Activated CD4-positive, alpha-beta T cell treated with anti-CD3 and anti-CD28 coated beads, Interleukin-2, amount 50 U/mL, for 24 hours (primary cell): ENCODE measurements around the gene RNF187.
A peak's percentile ranks its signal among the peaks of the same experiment; 100 is the strongest.

Experiments used
- DNase-seq, 2 donors: peaks; one replicate each; pipeline ENCODE4 v3.0.0-alpha.2; 2020; ENCODE audit warnings: low read depth in 1 of 2, low spot score in 1 of 2

Gene RNF187

GRCh38 chr1:228487336-228488124 lies at the start of gene RNF187:
Gene RNF187, plus strand, starts transcription at chr1:228487382.
- DNase-seq: peak in 1 of 2 donors; percentile 68

DNA sequence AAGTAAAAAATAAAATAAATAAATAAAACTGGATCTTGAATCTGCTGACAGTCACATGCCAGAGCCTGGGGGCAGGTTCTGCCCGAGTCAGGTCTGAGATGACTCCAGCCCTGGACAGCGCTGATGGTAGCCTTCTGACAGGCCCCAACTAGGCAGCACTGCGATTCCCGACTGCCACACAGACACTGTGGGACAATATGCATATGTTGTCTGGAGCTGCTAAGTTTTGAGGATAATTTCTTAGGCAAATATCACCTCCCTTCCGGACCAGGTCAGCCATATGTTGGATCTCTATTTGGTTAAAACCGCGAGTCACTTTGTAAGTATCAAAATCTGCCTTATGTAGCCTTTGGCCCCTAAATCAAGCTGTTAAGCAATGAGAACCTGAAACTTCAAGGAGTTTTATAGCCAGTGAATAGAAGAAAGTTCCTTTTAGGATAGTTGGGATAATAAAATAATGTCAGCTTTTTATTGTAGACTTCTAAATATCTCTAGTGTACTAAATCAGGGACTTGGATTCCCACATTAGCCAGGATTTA lies 49.7 kb upstream of the RNF187 start:
- no peak for DNase-seq

GRCh38 chr1:228438266-228438665 lies 48.9 kb upstream of the RNF187 start:
- no peak for DNase-seq

DNA sequence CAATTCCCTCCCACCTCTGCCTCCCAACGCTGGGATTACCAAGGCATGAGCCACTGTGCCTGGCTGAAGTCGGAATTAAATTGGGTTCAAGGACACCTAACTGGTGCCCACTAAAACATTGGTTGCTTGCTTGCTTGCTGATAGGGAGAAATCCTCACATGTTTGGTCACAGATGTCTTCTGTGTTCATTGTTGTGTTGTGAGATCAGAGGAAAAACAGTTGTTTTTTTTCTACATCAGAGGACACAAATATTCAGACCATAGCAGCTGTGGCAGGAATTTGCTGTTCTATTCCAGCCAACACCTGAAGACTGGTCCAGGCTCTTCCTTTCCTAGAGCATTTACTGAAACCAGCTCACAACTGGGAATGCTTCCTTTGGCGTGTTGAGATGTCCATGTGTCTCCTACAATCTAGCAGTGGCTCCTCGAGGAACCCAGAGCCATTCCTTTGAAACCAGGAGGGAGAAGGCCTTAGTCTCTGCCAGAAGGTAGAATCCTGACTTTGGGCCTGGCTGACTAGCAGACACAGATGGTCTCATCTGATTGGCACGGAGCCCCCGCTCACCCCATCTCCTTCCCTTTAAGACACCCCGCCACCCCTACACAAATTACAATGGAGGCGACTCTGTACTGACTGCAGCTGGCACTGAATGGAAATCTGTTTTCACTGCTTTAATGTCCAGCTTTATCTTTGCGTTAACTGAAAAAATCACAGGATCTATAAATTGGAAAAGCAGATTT lies 46.3 kb upstream of the RNF187 start:
- DNase-seq: no peak

DNA sequence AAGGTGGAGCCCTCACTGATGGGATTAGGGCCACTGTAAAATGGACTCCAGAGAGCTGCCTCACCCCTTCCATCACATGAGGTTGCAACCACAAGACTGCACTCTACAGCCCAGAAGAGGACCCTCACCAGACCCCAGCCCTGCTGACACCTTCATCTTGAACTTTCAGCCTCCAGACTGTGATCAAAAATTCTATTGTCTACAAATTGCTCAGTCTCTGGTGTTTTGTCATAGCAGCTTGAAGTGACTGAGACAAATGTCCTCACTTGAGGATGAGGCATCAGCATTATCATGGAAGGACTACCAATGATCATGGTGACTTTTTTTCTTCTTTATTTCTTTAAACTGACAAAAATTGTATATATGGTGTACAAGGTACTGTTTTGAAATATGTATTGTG lies 43.8 kb upstream of the RNF187 start:
- no peak for DNase-seq

GRCh38 chr1:228445490-228445842 lies 41.7 kb upstream of the RNF187 start:
- no peak for DNase-seq

DNA sequence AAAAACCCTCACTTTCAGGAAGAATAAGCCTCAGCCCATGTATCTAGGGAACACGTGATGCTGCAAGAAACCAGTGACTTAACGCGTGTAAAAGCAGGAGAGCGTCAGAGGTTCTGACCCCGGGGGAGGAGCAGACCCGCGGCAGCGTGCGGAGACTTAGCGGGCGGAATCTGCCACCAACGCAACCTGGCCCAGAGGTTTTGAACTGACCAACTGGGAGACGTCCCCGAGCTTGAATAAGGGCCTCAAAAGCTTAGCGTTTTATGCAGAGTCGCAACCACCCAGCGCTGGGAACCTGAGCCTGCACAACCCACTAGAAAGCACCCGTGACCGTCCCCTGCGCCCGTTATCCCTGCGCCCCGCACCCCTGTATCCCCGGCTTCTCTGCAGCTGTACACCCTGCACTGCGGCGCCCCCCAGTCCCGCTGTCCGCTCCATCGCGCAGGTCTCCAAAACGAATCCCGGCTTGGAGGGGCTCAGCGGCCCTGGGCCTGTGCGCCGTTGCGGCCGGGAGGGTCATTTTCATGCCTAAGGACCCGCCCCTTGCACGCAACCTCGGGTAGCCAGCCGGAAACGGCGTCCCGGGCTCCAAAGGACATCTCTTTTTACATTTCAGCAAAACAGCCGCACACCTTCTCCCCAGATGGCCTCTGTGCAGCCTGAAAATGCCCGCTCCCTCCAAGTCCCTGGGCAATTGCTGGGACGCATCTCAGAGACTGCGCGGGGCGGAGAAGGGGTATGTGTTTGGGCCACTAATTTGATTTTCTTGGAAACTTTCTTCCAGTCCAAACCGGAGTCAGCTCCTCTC lies 41.1 kb upstream of the RNF187 start:
- peak; percentile 12 to 20 for DNase-seq

- DNase-seq: no peak
Measured at GRCh38 chr1:228446852-228447251, 40.3 kb upstream of the RNF187 start.

- DNase-seq: no peak
Measured at GRCh38 chr1:228448372-228448771, 38.8 kb upstream of the RNF187 start.

- DNase-seq: no peak
Measured at GRCh38 chr1:228450200-228450599, 37.0 kb upstream of the RNF187 start.

DNA sequence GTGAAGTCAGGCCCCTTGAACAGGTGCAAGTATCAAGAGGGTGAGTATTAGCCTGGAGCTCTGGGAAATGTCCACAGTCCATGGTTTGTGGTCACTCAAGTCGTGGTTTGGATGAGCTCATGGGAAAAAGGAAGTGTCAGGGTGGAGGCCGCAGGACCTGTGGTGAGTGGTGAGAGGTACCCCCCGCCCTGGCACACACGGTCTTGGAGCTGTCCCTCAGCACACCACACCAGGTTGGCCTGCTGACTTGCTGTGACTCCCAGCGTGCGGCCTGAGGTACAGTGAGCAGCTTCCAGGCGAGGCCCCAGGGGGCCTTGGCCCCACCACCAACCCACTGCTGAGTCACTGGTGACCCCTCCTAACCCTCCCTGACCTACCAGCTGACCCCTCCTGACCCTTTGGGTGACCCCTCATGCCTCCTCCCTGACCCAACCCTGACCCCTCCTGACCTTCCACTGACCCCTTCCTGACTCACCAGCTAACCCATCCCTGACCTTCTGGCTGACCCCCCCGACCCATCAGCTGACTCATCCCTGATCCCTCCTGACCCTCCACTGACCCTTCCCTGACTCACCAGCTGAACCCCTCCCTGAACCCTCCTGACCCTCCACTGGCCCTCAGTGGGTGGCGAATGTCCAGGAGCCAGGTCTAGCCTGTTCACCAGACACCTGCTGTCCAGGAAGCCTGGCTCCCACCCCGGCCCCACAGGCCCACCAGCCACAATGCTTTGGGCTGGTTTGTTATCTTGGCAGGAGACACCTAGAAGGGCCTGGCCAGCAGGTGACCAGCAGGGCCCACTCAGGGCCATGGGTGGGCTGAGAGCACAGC lies 34.8 kb upstream of the RNF187 start:
- no peak for DNase-seq

GRCh38 chr1:228453022-228453560 lies 34.1 kb upstream of the RNF187 start:
- no peak for DNase-seq

GRCh38 chr1:228453614-228454013 lies 33.6 kb upstream of the RNF187 start:
- no peak for DNase-seq

DNA sequence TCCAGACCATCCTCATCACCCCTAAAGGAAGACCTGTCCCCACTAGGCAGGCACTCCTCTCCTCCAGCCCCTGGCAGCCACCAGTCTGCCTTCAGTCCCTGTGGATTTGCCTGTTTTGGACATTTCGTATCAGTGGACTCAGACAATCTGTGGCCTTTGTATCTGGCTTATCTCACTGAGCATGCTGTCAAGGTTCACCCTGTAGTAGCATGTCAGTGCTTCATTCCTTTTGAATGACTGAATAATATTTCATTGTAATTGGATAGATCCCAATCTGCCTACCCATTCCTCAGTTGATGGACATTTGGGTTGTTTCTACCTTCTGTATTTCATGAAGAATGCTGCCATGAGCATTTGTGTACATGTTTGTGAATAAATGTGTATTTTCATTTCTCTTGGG lies 32.9 kb upstream of the RNF187 start:
- DNase-seq: no peak

GRCh38 chr1:228455715-228456114 lies 31.5 kb upstream of the RNF187 start:
- DNase-seq: no peak

DNA sequence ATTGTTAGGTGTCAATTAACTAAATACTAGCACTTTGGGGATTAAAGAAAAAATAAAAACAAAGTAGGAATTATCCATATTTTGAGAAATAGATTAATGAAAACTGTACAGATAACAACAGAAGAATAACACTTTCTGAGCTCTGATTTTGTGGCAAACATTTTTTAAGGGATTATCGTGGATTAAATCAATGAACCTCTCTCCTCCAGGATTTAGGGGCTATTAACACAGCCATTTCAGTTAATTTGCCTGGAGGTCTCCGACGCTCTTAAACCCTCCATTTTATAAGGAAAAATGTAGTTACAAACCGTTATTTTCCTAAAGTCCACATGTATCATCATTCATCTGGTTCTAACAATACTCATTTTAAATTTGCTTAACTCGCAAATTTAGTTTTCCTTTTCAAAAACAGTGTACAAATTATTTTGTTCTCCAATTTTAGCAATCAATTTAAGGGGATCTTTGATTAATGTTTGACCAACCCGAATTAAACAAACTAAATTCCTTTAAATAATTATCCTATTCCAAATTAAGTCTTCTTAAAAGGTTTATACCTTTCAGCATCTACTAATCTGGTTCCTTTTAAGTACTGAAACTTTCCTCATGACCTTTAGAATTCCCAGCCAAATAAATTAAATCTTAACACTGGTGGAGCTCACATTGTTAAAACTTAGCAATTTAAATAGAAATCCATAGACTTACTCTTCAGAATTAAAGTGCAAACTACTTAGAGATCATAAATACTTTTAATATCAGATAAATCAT lies 30.7 kb upstream of the RNF187 start:
- DNase-seq: no peak

DNA sequence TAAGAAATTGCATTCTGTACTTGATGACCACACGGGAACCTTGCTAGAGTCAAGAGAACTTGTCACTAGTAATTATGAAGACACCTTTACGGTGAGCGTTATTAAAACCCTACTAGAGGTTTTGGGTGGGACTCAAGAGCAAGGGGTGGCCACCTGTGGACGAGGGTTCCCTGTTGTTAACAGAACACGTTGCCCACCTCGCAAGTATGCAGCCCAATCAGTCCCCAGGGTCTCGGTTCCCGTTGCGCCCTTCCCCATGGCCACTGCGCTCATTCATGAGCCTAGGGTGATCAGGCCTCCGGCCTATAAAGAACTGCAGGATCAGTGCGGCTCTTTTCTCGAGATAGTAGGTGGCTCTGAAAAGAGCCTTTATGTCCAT lies 30.2 kb upstream of the RNF187 start:
- DNase-seq: no peak

DNA sequence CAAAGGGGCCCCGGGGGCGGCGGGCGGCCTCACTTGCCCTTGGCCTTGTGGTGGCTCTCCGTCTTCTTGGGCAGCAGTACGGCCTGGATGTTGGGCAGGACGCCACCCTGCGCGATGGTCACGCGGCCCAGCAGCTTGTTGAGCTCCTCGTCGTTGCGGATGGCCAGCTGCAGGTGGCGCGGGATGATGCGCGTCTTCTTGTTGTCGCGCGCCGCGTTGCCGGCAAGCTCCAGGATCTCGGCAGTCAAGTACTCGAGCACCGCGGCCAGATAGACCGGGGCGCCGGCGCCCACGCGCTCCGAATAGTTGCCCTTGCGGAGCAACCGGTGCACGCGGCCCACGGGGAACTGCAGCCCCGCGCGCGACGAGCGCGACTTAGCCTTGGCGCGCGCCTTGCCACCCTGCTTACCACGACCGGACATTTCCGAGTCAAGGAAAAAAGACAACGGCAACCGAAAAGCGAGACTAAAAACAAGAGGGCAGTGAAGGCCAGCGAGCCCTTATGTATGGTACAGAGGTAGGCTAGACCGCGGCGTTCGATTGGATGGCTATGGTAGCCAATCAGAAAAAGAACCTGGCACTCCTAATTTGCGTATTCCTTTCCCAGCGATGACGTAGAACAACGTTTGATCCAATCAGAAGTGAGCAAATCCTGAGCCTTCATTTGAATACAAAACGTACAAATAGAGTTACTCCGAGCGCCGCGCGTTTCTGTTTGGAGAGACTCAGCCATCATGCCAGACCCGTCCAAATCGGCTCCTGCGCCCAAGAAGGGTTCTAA lies 29.6 kb upstream of the RNF187 start:
- peak; percentile 68 to 89 for DNase-seq
